Measurements from ENCODE around the gene BNIPL.

BNIPL gene

DNA sequence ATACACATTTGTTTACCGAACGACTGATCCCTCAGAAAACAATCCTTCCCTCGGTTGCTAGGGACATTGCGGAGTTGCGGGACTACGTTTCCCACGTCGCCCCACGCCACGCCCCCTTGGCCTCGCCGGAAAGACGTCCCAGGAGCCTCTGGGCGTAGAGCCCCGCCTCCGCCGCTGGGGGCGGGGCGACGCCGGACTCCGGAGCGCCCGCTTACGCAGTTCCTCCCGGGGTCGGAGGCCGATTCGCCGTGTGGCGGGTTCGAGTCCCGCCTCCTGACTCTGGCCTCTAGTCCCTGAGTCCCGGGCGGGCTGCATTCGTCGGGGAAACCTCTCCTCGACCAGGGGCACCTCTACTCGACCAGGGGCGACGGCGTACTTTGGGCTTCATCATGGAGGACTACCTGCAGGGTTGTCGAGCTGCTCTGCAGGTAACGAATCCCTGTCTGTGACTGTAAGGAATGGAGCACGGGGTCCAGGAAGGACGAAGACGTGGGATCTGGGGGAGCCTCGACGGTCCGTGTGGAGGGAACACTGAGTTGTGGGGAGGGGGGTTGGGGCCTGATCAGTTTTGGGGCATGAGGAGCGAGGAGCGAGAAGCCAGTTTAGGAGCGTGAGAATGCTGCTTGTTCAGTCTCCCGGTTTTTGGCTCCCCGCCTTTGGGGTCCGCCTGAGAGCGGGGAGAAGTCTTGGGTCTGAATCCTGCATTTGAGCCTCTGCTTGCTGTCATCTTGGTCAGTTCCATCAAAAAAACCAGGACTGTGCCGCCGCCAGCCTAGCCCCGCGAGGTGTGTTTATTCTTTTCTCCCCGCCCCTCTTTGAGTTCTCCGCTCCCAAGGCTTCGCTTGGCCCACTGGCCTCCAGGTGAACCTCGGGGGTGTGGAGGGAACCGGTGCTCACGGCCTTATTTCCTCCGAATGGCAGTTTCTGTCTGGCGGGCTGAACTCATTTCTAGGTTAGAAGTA is 27.9 kb upstream of the BNIPL start, which contains the start of gene PRUNE1:
PRUNE1 (plus strand) TSS at position 206 of the 962 bp plus-strand sequence; CDS start at position 390, 184 bp downstream.
- DNase-seq, result peak; percentile 95
- in situ Hi-C loops (cut with MboI; ENCODE audit: low pct_unique_long_range_greater_than_20kb, low sequenced_read_pairs), result no loop called here

DNA sequence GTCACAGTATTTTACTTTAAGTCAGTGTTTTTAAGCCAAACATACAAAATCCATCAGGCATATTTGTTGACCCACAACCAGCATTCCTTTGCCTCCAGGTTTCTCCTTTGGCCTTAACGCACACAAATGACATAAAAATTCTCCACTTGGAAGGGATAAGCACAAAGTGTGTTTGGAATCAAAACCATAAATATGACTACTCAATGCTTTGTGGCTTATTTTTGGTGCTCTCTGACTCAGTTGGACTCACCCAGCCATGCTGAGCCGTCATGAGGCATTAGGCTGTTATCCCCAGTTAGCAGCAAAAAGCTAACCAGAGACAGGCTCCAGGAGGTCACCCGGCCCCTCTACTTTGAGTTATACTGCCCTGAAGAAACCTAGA is 27.2 kb upstream of the BNIPL start:
- in situ Hi-C loops (cut with MboI; ENCODE audit: low pct_unique_long_range_greater_than_20kb, low sequenced_read_pairs), result no loop called here
- no peak for DNase-seq

DNA sequence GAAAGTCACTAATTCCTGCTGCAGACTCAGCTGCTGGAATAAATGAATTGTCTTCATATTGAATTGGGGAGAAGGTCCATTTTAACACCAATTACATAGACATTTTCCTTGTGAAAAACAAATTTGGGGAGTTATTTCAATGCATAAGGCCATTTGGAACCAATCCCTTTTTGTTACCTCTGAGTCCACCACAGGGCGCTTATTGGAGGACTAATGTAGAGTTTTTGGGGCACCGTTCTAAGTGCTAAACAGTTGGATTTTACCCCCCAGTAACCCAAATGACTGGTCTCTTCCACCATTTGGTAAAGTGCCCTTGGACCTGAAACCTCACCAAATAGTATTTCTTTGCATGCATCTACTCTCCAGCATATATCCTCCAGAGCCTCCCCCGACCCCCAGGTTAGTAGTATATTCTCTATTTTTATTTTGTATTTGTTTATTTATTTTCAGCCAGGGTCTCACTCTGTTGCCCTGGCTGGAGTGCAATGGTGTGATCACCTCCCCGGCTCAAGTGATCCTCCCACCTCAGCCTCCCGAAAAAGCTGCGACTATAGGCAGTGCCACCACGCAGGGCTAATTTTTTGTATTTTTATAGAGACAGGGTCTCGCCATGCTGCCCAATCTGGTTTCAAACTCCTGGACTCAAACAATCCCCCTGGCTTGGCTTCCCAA is 26.6 kb upstream of the BNIPL start:
- in situ Hi-C loops (cut with MboI; ENCODE audit: low pct_unique_long_range_greater_than_20kb, low sequenced_read_pairs), result no loop called here
- no peak for DNase-seq

DNA sequence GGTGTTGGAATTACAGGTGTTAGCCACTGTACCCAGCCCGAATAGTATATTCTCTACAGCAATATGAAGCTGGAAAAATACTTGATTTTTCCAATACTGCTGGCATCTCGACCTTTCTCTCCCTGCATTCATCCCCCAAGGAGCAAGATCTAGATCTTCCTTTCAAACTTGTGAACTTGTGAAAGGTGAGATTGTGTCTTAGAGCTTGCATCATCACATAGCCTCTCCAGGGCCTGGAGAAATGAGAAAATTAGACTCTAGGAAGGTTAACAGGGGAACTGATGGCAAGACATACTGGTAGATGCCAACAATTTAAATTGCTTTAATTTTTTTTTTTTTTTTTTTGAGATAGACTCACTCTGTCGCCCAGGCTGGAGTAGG is 26.1 kb upstream of the BNIPL start:
- in situ Hi-C loops (cut with MboI; ENCODE audit: low pct_unique_long_range_greater_than_20kb, low sequenced_read_pairs), result no loop called here

DNA sequence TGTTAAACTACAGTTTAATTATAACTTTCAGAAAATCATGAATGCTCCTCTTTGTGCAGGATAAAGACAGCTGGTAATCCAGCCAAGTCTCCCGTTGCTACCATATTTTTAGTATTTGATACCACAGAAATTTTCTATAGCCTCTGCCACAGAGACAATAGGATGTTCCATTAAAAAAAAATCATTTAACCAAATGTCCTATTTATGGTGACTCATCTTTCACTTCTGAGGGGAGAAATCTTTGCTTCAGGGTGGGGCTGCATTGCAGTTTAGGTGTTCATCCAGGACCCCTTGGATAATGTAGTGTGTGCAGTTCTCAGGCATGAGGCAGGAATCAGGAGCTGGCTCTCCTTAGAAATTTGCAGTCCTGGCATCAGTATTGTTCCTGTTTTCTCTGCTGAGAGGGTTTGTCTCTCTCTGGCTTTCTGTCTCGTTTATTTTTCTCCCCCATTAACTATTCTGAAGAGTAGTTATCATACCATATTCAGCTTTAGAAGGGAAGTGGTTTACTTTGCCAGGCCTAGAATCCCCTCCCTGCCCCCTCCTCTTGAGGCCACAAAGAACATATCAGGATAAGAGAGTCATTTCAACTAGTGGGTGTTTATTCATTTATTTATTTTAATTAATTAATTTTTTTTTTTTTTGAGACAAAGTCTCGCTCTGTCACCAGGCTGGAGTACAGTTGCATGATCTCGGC is 25.1 kb upstream of the BNIPL start:
- DNase-seq, result peak; percentile 62
- in situ Hi-C loops (cut with MboI; ENCODE audit: low pct_unique_long_range_greater_than_20kb, low sequenced_read_pairs), result no loop called here

More for the DNA sequence above, 26.1 kb upstream of the BNIPL start:
- DNase-seq, result no peak

DNA sequence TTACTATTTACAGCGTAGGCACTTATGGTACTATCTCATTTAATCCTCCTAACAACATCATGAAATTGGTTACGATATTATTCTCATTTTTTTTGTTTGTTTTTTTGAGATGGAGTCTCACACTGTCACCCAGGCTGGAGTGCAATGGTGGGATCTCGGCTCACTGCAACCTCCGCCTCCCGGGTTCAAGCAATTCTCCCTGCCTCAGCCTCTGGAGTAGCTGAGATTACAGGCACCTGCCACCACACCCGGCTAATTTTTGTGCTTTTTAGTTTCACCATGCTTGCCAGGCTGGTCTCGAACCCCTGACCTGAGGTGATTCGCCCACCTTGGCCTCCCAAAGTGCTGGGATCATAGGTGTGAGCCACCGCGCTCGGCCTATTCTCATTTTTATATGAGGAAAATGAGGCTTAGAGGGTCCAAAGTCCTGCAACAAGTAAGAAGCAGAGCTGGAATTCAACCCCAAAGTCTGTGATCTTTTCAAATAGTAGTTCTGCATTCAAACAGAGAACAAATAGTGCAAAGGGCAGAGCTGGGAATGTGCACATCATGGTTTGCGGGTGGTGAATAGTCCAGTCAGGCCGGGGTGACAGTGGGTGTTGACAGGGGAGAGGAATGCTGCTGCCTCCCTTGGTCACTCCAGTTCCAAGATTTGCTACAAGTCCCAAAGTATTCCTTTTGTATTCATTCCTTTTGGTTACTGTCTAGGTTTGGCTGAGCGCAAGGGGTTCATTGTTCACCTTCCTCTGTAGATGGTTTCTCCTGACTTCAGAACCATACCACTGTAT is 23.5 kb upstream of the BNIPL start:
- DNase-seq, result no peak
- in situ Hi-C loops (cut with MboI; ENCODE audit: low pct_unique_long_range_greater_than_20kb, low sequenced_read_pairs), result no loop called here

DNA sequence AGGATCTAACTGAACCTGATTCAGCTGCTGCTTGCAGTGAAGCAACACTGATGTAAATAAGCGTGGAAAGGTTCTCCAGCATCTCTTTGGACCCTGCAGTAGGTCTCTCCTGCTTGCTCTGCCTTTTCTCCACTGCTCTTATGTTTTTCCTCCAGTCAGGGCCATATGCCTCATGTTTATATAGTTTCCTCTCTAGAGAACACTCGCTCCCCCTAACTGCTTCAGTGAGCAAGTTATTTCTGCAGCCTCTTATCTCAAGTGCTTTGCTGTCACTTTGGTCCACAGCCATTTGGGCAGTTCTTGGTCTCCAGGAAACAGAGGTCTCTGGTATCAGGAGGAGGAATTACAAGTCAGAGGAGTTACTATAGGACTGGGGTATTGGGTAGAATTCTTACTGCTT is 22.9 kb upstream of the BNIPL start:
- peak; percentile 68 for DNase-seq

DNA sequence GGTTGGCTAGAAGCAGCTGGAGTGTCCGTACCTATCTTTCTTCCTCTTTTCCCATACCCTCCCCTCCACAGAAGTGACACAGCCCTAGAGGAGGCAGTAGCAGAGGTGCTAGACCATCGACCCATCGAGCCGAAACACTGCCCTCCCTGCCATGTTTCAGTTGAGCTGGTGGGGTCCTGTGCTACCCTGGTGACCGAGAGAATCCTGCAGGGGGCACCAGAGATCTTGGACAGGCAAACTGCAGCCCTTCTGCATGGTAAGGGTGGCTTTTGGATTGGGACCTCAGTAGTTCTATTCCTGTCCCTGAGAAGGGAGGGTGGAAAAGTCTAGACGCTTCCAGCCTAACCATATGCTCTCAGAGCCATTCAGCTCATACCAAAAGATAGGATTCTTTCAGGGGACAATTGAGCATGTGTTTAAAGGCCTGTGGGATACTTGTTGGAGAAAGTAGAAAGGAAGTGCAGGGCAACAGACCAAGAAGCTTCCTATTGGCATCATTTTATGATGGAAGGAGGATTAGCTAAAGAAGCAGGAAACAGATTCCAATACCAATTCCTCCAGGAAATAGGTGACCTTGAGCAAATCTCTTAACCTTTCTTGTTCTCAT is 11.7 kb upstream of the BNIPL start:
- peak; percentile 95 for DNase-seq
- in situ Hi-C loops (cut with MboI; ENCODE audit: low pct_unique_long_range_greater_than_20kb, low sequenced_read_pairs), result no loop called here

More for the DNA sequence above, 22.9 kb upstream of the BNIPL start:
- in situ Hi-C loops (cut with MboI; ENCODE audit: low pct_unique_long_range_greater_than_20kb, low sequenced_read_pairs), result no loop called here

DNA sequence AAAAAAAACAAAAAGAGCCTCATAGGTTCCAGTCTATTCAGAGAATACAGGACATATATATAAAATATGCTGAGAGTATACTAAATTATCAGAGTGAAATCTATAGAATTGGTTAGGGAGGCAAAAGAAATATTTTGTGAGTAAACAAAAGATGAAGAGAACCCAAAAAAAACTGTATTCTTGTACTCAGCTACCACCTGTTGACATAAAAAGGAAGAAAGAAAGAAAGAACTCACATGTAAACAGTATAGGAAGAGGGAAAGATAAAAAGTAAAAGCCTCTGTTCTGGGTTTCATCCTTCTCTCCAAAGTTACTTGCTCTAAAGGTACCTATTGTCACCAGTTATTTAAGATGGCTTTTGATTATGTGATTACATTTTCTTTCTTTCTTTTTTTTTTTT is 9.9 kb upstream of the BNIPL start:
- no peak for DNase-seq
- in situ Hi-C loops (cut with MboI; ENCODE audit: low pct_unique_long_range_greater_than_20kb, low sequenced_read_pairs), result no loop called here

DNA sequence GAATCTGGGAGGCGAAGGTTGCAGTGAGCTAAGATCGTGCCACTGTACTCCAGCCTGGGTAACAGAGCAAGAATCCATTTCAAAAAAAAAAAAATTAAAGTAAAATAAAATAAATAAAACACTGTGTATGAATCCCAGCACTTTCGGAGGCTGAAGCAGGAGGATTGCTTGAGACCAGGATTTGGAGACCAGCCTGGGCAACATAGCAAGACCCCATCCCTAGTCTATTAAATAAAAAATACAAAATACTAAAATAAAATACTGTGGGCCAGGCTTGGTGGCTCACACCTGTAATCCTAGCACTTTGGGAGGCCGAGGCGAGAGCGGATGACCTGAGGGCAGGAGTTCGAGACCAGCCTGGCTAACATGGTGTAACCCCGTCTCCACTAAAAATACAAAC is 4.2 kb upstream of the BNIPL start:
- DNase-seq, result no peak
- in situ Hi-C loops (cut with MboI; ENCODE audit: low pct_unique_long_range_greater_than_20kb, low sequenced_read_pairs), result no loop called here

DNA sequence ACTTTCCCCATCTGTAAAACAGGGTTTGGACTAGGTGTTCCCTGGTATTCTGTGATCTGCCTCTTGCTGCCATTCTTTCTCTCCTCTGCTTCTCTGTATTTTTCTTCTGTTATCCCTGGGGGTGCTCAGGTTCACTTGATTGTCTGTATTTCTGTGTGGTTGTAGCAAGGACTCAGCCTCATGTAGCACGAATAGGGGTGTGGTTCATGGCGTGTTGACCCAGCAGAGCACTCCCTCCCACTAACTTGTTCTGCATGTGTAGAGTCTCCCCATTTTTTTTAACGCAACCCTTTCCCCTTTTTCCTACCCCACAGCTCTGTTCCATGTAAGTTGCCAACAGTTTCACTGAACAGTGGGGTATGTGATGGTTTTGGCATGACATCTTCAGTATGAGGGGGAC is 1.2 kb upstream of the BNIPL start:
- no peak for DNase-seq
- in situ Hi-C loops (cut with MboI; ENCODE audit: low pct_unique_long_range_greater_than_20kb, low sequenced_read_pairs), result no loop called here

DNA sequence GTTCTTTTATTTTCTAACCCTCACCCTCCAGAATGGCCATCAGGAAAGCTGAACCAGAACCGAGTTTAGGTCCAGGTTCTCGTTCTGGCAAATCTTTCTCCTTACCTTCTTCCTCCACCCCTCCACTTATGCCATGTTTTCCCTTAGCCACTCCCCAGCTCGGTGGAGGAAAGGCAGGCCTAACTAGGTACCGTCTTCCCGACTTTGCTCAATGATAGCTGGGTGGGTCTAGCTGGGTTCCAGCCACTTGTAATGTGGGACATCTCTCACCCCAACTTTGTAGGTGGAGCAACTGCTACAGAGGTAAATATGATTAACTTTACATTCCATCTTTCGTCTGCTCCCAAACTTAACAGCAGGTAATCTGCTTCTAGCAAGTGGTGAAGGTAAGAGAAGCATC is 646 bp downstream of the BNIPL start:
- in situ Hi-C loops (cut with MboI; ENCODE audit: low pct_unique_long_range_greater_than_20kb, low sequenced_read_pairs), result no loop called here
- no peak for DNase-seq

DNA sequence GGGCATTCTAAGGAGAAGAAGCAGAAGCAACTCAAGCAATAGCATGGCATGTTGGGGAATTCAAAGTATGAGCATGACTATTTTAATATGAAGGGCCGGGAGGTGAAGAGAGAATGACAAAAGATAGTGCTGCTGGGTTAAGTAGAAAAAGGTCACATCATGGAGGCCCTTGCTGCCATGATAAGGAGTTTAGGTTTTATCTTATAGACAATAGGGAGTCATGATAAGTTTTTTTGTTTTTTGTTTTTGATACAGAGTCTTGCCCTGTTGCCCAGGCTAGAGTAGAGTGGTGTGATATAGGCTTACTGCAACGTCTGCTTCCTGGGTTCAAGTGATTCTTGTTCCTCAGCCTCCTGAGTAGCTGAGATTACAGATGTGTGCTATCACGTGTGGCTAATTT is 3.1 kb downstream of the BNIPL start:
- no peak for DNase-seq
- in situ Hi-C loops (cut with MboI; ENCODE audit: low pct_unique_long_range_greater_than_20kb, low sequenced_read_pairs), result no loop called here

DNA sequence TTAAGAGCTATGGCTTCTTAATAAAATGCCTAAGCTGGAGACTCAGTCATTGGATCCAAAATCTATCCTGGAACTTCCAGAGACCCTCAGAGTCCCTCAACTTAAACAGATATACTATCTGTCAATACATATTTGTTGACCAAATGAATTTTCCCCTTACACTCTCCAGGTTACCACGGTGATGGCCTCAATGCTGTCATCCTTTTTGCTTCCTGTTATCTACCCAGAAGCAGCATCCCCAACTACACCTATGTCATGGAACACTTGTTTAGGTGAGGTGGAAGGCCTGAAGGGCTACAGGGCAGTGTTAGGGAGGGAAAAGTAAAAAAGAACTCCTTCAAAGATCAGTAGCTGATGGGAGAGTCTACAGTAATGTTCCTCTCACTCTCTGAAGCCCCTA is 6.8 kb downstream of the BNIPL start:
- in situ Hi-C loops (cut with MboI; ENCODE audit: low pct_unique_long_range_greater_than_20kb, low sequenced_read_pairs), result no loop called here
- DNase-seq, result no peak

DNA sequence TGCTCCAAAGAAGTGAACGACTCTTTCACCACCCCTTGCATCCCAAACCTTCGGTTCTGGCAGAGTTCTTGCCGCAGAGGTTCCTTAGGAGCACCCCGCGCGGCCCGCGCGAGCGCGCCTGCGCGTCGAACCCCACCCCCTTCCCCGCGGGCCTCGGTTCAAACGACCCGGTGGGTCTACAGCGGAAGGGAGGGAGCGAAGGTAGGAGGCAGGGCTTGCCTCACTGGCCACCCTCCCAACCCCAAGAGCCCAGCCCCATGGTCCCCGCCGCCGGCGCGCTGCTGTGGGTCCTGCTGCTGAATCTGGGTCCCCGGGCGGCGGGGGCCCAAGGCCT is 11.2 kb downstream of the BNIPL start, which contains the start of gene C1orf56:
C1orf56 (plus strand) TSS at position 161 of the 334 bp plus-strand sequence; CDS start at position 258, 97 bp downstream.
- in situ Hi-C loops (cut with MboI; ENCODE audit: low pct_unique_long_range_greater_than_20kb, low sequenced_read_pairs), result no loop called here
- DNase-seq, result peak; percentile 71

DNA sequence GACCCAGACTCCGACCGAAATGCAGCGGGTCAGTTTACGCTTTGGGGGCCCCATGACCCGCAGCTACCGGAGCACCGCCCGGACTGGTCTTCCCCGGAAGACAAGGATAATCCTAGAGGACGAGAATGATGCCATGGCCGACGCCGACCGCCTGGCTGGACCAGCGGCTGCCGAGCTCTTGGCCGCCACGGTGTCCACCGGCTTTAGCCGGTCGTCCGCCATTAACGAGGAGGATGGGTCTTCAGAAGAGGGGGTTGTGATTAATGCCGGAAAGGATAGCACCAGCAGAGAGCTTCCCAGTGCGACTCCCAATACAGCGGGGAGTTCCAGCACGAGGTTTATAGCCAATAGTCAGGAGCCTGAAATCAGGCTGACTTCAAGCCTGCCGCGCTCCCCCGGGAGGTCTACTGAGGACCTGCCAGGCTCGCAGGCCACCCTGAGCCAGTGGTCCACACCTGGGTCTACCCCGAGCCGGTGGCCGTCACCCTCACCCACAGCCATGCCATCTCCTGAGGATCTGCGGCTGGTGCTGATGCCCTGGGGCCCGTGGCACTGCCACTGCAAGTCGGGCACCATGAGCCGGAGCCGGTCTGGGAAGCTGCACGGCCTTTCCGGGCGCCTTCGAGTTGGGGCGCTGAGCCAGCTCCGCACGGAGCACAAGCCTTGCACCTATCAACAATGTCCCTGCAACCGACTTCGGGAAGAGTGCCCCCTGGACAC is 11.7 kb downstream of the BNIPL start:
- peak; percentile 84 for DNase-seq
- in situ Hi-C loops (cut with MboI; ENCODE audit: low pct_unique_long_range_greater_than_20kb, low sequenced_read_pairs), result no loop called here

DNA sequence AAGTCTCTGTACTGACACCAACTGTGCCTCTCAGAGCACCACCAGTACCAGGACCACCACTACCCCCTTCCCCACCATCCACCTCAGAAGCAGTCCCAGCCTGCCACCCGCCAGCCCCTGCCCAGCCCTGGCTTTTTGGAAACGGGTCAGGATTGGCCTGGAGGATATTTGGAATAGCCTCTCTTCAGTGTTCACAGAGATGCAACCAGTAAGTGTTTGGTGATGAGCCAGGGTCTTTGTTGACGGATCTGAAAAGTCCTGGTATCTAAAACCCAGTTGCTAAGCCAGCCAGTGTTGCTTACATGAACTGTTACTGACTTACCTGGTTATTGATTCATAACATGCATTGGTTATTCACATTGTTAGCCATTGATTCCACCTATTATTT is 12.3 kb downstream of the BNIPL start:
- DNase-seq, result no peak
- in situ Hi-C loops (cut with MboI; ENCODE audit: low pct_unique_long_range_greater_than_20kb, low sequenced_read_pairs), result no loop called here

DNA sequence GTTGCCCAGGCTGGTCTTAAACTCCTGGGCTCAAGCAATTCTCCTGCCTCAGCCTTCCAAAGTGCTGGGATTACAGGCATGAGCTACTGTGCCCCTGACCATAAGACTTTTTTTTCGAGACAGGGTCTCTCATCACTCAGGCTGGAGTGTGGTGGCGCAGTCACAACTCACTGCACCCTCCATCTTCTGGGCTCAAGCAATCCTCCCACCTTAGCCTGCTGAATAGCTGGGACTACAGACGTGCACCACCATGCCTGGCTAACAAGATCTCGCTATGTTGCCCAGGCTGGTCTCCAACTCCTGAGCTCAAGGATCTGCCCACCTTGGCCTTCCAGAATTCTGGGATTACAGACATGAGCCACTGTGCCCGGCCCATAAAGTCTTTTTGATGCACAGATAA is 13.1 kb downstream of the BNIPL start:
- DNase-seq, result no peak
- in situ Hi-C loops (cut with MboI; ENCODE audit: low pct_unique_long_range_greater_than_20kb, low sequenced_read_pairs), result no loop called here
